ENCODE data around the gene RAP1B. TPM values are rescaled to one million over a fixed set of nuclear protein-coding genes. Genes with fewer than 3 reads are reported as not detected.

The RAP1B gene
- total RNA-seq, 1 donor from 2014 or later, result 174 TPM

GRCh38 chr12:68587448-68587873, 23.2 kb upstream of the RAP1B start:
- Mint-ChIP-seq H3K9me3 (peaks cover 23% of the 10 kb centered on the region), H3K4me1 (ENCODE audit: low read depth) (peaks cover 27% of the 10 kb centered on the region), H3K27ac (peak overlapping the region; percentile 76), H3K36me3 (ENCODE audit: low read depth) (peaks cover 22% of the 10 kb centered on the region), H3K27me3 (ENCODE audit: low read depth) (no peaks in the 10 kb centered on the region), H3K4me3 (ENCODE audit: low read depth) (no peak overlapping the region)
- intact Hi-C loops (cut with micrococcal nuclease), result loop anchor here (1.0 kb wide), 2 partner anchors 22 to 23 kb away; partner anchors contain the start of gene RAP1B
- peak; percentile 40 for DNase-seq (ENCODE audit: low spot score)

GRCh38 chr12:68589194-68589593, 21.5 kb upstream of the RAP1B start:
- intact Hi-C loops (cut with micrococcal nuclease), result no loop called here
- H3K4me1 Mint-ChIP-seq (ENCODE audit: low read depth), result peaks cover 30% of the 10 kb centered on the region
- no peak overlapping the region for H3K4me3 Mint-ChIP-seq (ENCODE audit: low read depth)
- peaks cover 22% of the 10 kb centered on the region for H3K36me3 Mint-ChIP-seq (ENCODE audit: low read depth)
- H3K27ac Mint-ChIP-seq, result no peak overlapping the region
- DNase-seq (ENCODE audit: low spot score), result no peak
- H3K27me3 Mint-ChIP-seq (ENCODE audit: low read depth), result no peaks in the 10 kb centered on the region
- peaks cover 28% of the 10 kb centered on the region for H3K9me3 Mint-ChIP-seq

DNA sequence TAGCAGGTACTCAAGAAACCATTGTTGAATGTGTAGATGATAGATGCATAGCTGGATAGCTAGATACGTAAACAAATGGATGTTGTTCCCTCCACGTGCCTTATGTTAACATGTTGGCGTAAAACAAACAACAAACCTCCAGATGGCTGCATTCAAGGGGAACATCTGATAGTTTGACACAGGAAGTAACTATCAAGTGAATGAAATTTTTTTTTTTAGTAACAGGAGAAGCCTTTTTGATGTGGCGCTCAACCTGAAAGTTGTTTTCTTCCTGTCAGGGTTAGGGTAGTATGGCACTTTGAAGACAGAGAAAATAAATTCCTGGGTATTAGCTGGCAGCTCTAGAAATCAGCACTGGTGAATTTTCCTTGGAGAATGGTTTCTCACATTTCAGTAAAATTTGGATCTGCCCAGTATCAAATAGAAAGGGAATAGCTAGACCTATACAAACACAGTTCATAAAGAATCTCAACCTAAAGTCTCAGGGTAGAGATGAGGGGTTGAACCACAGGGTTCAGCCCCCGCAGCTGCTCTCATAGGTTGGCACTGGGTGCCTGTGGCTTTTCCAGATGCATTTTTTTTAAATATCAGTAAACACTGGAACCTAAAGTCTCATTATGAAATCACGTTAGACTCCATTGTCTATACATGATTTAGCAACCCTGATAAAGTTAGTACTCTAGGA, 18.8 kb upstream of the RAP1B start:
- Mint-ChIP-seq H3K9me3 (peaks cover 28% of the 10 kb centered on the region), H3K36me3 (ENCODE audit: low read depth) (peaks cover 22% of the 10 kb centered on the region), H3K4me3 (ENCODE audit: low read depth) (peak overlapping the region; percentile 56), H3K27me3 (ENCODE audit: low read depth) (no peaks in the 10 kb centered on the region), H3K27ac (peak overlapping the region; percentile 86), H3K4me1 (ENCODE audit: low read depth) (peaks cover 28% of the 10 kb centered on the region)
- intact Hi-C loops (cut with micrococcal nuclease), result no loop called here
- peak; percentile 15 for DNase-seq (ENCODE audit: low spot score)

DNA sequence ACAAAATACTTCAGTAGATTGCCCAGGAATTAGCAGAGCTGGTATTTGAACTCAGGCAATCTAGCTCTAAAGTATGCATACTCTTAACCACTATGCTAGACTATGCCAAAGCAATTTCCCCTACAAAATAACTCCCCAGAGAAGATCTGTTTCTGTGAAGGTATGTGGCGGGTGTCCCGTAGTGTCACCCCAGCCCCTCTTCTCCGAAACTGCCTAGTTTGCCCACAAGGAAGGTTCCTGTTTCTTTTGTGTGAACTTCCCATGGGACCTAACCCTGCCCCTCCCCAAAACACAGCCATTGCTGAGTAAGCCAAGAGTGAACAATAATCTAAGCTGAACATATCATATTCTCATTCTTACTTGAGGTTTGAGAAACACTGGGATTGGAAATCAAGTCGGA, 15.5 kb upstream of the RAP1B start:
- peaks cover 10% of the 10 kb centered on the region for H3K36me3 Mint-ChIP-seq (ENCODE audit: low read depth)
- H3K9me3 Mint-ChIP-seq, result peaks cover 20% of the 10 kb centered on the region
- intact Hi-C loops (cut with micrococcal nuclease), result loop anchor here (5.0 kb wide), 1 partner anchor 473 kb away; no protein-coding TSS in a partner anchor
- no peak overlapping the region for H3K4me3 Mint-ChIP-seq (ENCODE audit: low read depth)
- H3K4me1 Mint-ChIP-seq (ENCODE audit: low read depth), result peaks cover 33% of the 10 kb centered on the region
- no peak for DNase-seq (ENCODE audit: low spot score)
- no peak overlapping the region for H3K27ac Mint-ChIP-seq
- no peaks in the 10 kb centered on the region for H3K27me3 Mint-ChIP-seq (ENCODE audit: low read depth)

GRCh38 chr12:68601767-68602166, 8.9 kb upstream of the RAP1B start:
- H3K27ac Mint-ChIP-seq, result no peak overlapping the region
- no peak for DNase-seq (ENCODE audit: low spot score)
- intact Hi-C loops (cut with micrococcal nuclease), result no loop called here
- H3K4me1 Mint-ChIP-seq (ENCODE audit: low read depth), result peaks cover 28% of the 10 kb centered on the region
- no peaks in the 10 kb centered on the region for H3K36me3 Mint-ChIP-seq (ENCODE audit: low read depth)
- H3K4me3 Mint-ChIP-seq (ENCODE audit: low read depth), result no peak overlapping the region
- no peaks in the 10 kb centered on the region for H3K27me3 Mint-ChIP-seq (ENCODE audit: low read depth)
- H3K9me3 Mint-ChIP-seq, result no peaks in the 10 kb centered on the region

DNA sequence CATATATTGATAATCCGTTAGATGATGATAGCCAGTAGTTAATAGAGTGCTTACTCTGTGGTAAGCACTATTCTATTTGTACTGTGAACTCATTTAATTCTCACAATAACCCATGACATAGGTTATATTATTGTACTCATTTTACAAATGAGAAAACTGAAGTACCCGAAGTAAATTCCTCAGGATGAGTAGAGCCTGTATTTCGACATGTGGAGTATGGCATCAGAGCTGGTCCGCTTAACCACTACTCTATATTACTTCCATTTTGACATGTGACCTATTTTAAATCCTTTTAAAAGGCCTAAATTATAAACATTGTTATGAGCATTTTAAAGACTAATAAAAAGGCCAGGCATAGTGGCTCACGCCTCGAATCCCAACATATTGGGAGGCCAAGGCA, 8.0 kb upstream of the RAP1B start:
- H3K9me3 Mint-ChIP-seq, result no peaks in the 10 kb centered on the region
- no peaks in the 10 kb centered on the region for H3K36me3 Mint-ChIP-seq (ENCODE audit: low read depth)
- DNase-seq (ENCODE audit: low spot score), result no peak
- H3K4me1 Mint-ChIP-seq (ENCODE audit: low read depth), result peaks cover 28% of the 10 kb centered on the region
- no peaks in the 10 kb centered on the region for H3K27me3 Mint-ChIP-seq (ENCODE audit: low read depth)
- H3K27ac Mint-ChIP-seq, result no peak overlapping the region
- H3K4me3 Mint-ChIP-seq (ENCODE audit: low read depth), result no peak overlapping the region
- intact Hi-C loops (cut with micrococcal nuclease), result no loop called here

- DNase-seq (ENCODE audit: low spot score), result no peak
- Mint-ChIP-seq H3K27me3 (ENCODE audit: low read depth) (no peaks in the 10 kb centered on the region), H3K27ac (no peak overlapping the region), H3K9me3 (no peaks in the 10 kb centered on the region), H3K4me1 (ENCODE audit: low read depth) (peaks cover 30% of the 10 kb centered on the region), H3K4me3 (ENCODE audit: low read depth) (no peak overlapping the region), H3K36me3 (ENCODE audit: low read depth) (peaks cover 19% of the 10 kb centered on the region)
- intact Hi-C loops (cut with micrococcal nuclease), result no loop called here
Observed at GRCh38 chr12:68608191-68608590, 2.5 kb upstream of the RAP1B start.

- no peaks in the 10 kb centered on the region for H3K27me3 Mint-ChIP-seq (ENCODE audit: low read depth)
- peaks cover 34% of the 10 kb centered on the region for H3K36me3 Mint-ChIP-seq (ENCODE audit: low read depth)
- DNase-seq (ENCODE audit: low spot score), result no peak
- peak overlapping the region; percentile 94 for H3K27ac Mint-ChIP-seq
- H3K4me3 Mint-ChIP-seq (ENCODE audit: low read depth), result peak overlapping the region; percentile 87
- H3K4me1 Mint-ChIP-seq (ENCODE audit: low read depth), result peaks cover 40% of the 10 kb centered on the region
- intact Hi-C loops (cut with micrococcal nuclease), result loop anchor here (1.0 to 10.0 kb wide), 8 partner anchors 23 to 493 kb away; partner anchors contain the start of genes MDM1 and NUP107
- no peaks in the 10 kb centered on the region for H3K9me3 Mint-ChIP-seq
Observed at GRCh38 chr12:68609998-68610369, 715 bp upstream of the RAP1B start.

- H3K27ac Mint-ChIP-seq, result peak overlapping the region; percentile 97
- intact Hi-C loops (cut with micrococcal nuclease), result loop anchor here (2.0 to 10.0 kb wide), 5 partner anchors 61 to 494 kb away; partner anchors contain the start of genes MDM1 and NUP107
- H3K36me3 Mint-ChIP-seq (ENCODE audit: low read depth), result peaks cover 44% of the 10 kb centered on the region
- H3K27me3 Mint-ChIP-seq (ENCODE audit: low read depth), result no peaks in the 10 kb centered on the region
- H3K9me3 Mint-ChIP-seq, result no peaks in the 10 kb centered on the region
- peak; percentile 38 for DNase-seq (ENCODE audit: low spot score)
- H3K4me1 Mint-ChIP-seq (ENCODE audit: low read depth), result peaks cover 46% of the 10 kb centered on the region
- peak overlapping the region; percentile 94 for H3K4me3 Mint-ChIP-seq (ENCODE audit: low read depth)
Observed at GRCh38 chr12:68611094-68611805, 551 bp downstream of the RAP1B start.

DNA sequence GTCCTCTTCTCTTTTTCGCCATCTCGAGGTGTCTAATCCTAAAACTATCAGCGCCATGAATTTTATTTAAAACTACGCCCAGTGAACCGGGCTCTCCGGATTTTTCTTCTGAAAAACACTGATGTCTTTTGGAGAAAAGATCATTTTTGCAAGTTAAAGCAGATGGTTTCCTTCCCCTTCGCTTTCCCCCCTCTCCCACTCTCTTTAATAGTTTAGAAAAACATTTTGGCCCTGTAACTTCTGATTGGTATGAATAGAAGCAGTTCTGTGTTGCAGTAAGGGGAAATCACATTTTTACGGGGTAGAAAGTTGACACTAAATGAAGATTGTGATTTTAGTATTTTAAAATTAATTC, 1.1 kb downstream of the RAP1B start:
- intact Hi-C loops (cut with micrococcal nuclease), result loop anchor here (1.0 to 10.0 kb wide), 11 partner anchors 19 to 494 kb away; partner anchors contain the start of genes MDM1 and NUP107
- Mint-ChIP-seq H3K4me3 (ENCODE audit: low read depth) (peak overlapping the region; percentile 94), H3K9me3 (no peaks in the 10 kb centered on the region), H3K27ac (peak overlapping the region; percentile 97), H3K36me3 (ENCODE audit: low read depth) (peaks cover 44% of the 10 kb centered on the region), H3K4me1 (ENCODE audit: low read depth) (peaks cover 48% of the 10 kb centered on the region), H3K27me3 (ENCODE audit: low read depth) (no peaks in the 10 kb centered on the region)
- no peak for DNase-seq (ENCODE audit: low spot score)

GRCh38 chr12:68612202-68612601, 1.5 kb downstream of the RAP1B start:
- Mint-ChIP-seq H3K27me3 (ENCODE audit: low read depth) (no peaks in the 10 kb centered on the region), H3K9me3 (no peaks in the 10 kb centered on the region), H3K4me3 (ENCODE audit: low read depth) (peak overlapping the region; percentile 94), H3K27ac (peak overlapping the region; percentile 97), H3K36me3 (ENCODE audit: low read depth) (peaks cover 46% of the 10 kb centered on the region), H3K4me1 (ENCODE audit: low read depth) (peaks cover 50% of the 10 kb centered on the region)
- intact Hi-C loops (cut with micrococcal nuclease), result loop anchor here (1.0 to 10.0 kb wide), 9 partner anchors 19 to 495 kb away; no protein-coding TSS in a partner anchor
- no peak for DNase-seq (ENCODE audit: low spot score)

- intact Hi-C loops (cut with micrococcal nuclease), result loop anchor here (1.0 to 10.0 kb wide), 9 partner anchors 18 to 495 kb away; no protein-coding TSS in a partner anchor
- Mint-ChIP-seq H3K9me3 (no peaks in the 10 kb centered on the region), H3K27me3 (ENCODE audit: low read depth) (no peaks in the 10 kb centered on the region), H3K4me3 (ENCODE audit: low read depth) (peak overlapping the region; percentile 94), H3K36me3 (ENCODE audit: low read depth) (peaks cover 50% of the 10 kb centered on the region), H3K27ac (peak overlapping the region; percentile 97), H3K4me1 (ENCODE audit: low read depth) (peaks cover 54% of the 10 kb centered on the region)
- no peak for DNase-seq (ENCODE audit: low spot score)
Observed at GRCh38 chr12:68612697-68613096, 2.0 kb downstream of the RAP1B start.
